Adipose tissue (tissue), 3 donors: ENCODE measurements around the gene FBXL15. TPM values are rescaled to one million over a fixed set of nuclear protein-coding genes. Genes with fewer than 3 reads are reported as not detected.

Source experiments
- H3K27ac ChIP-seq: one replicate; pipeline ENCODE4 v1.5.1; 2013; ENCODE audit warnings: low read depth, low read length
- WGBS, 3 donors: extraction: QIAGEN DNeasy Blood & Tissue Kit; methylation state at CpG; one replicate each; pipeline ENCODE4 v1.1.7; 2013; 5-methylcytosine and 5-hydroxymethylcytosine counted together
- polyA plus RNA-seq, 3 donors: library from polyadenylated mRNA; stranded (reverse); fragments of 200-250 nt; gene quantifications; one replicate each; pipeline ENCODE4 v1.2.3, GENCODE V29; 2013
- donor health status: healthy with polysubstance abuse.
- donor health status: Bipolar disorder and iron deficiency.
- donor health status: healthy.

FBXL15 gene
- polyA plus RNA-seq, 3 donors = 8.9 to 19.5 (median 18.3) TPM

GRCh38 chr10:102421757-102422512, 1.3 kb downstream of the FBXL15 start:
- no peak overlapping the region for H3K27ac ChIP-seq
- 1% methylated on average over 58 to 62 of the region's 62 CpGs for WGBS, 3 donors

DNA sequence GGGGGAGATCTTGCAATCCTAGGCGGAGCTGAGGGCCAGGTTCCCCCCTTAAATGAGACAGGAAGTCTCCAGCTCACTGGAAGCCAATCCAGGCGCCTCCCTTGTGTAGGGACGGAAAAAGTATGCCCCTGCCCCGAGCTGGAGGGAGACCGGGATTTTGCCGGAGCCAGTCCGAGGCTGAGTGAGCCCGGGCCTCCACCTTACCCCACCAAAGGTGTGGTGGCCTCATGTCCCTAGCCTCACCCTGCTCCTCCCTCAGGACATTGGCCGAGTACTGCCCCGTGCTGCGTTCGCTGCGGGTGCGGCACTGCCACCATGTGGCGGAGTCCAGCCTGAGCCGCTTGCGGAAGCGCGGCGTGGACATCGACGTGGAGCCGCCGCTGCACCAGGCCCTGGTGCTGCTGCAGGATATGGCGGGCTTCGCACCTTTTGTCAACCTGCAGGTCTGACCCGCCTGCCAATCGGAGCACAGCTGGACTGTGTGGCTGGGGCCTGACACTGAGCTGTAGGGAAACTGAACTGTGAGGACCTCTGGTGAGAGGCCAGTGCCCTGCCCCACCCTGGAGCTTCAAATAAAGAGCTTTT, 2.0 kb downstream of the FBXL15 start:
- 2 to 7% (median 5%) methylated on average over 28 of the region's 28 CpGs for WGBS, 3 donors
- H3K27ac ChIP-seq = no peak overlapping the region

GRCh38 chr10:102423372-102423968, 2.8 kb downstream of the FBXL15 start:
- WGBS, 3 donors = 84 to 93% (median 92%) methylated on average over 13 of the region's 13 CpGs
- no peak overlapping the region for H3K27ac ChIP-seq

GRCh38 chr10:102424145-102424544, 3.5 kb downstream of the FBXL15 start:
- no peak overlapping the region for H3K27ac ChIP-seq
- WGBS, 3 donors = 76 to 93% (median 88%) methylated on average over 9 of the region's 9 CpGs

GRCh38 chr10:102424916-102425315, 4.3 kb downstream of the FBXL15 start:
- WGBS, 3 donors = 86 to 93% (median 91%) methylated on average over 6 of the region's 6 CpGs
- H3K27ac ChIP-seq = no peak overlapping the region

DNA sequence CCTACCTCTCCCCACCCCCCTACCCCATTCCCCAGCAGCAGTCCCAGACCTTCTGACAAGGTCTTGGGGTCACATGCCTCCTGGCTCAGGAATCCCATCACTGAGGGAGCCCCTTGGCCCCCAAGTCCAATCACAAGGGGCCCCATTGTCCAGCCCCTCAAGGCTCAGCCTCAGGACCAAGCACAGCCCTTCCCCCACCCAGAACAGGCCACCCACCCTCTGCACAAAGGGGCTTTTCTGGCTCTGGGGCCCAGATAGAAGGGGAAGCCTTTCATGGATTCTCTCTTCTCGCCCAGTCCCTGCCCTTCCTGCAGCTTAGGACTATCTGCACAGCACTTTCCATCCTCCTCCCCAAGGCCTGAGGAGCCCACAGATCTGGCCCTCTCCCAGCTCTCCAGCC, 4.8 kb downstream of the FBXL15 start:
- H3K27ac ChIP-seq = no peak overlapping the region
- WGBS, 3 donors = 84 to 100% (median 90%) methylated on average over 1 of the region's 1 CpG

DNA sequence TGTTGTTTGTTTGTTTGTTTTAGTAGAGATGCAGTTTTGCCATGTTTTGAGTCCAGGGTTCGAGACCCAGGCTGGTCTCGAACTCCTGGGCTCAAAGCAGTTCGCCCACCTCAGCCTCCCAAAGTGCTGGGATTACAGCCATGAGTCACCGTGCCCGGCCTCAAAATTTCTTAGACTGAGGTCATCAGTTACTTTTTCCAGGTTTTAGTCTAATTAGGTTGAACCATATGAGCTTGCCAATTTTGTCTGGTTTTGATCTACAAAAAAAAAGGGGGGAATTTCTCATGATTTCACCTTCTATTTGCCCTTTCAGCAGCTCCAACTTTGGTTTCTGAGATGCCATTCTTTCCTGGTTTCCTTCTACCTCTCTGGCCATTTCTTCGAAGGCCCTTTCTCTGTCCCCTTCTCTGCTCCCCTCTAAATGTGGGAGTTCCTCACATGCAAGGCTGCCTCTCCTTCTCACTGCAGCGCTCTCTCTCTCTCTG, 6.2 kb downstream of the FBXL15 start:
- 82 to 87% (median 85%) methylated on average over 7 of the region's 7 CpGs for WGBS, 3 donors
- H3K27ac ChIP-seq = no peak overlapping the region

DNA sequence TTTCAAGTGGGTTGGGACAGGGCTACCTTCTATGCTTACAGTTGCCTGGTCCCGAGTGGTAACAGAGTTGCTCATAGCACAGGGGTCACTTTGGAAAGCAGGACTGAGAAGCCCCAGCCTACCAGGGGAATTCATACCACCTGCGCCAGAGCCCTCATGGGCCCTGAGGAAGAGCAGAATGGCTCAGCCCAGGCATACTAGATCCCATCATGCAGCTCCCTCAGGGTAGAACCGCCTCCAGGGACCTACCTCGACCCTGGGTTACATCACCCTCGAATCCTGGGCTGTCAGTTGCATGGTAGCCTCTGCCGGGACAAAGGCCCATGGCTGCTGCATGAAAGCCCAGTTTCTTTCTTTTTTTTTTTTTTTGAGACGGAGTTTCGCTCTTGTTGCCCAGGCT, 8.8 kb downstream of the FBXL15 start:
- 82 to 93% (median 87%) methylated on average over 8 of the region's 8 CpGs for WGBS, 3 donors
- H3K27ac ChIP-seq = no peak overlapping the region

DNA sequence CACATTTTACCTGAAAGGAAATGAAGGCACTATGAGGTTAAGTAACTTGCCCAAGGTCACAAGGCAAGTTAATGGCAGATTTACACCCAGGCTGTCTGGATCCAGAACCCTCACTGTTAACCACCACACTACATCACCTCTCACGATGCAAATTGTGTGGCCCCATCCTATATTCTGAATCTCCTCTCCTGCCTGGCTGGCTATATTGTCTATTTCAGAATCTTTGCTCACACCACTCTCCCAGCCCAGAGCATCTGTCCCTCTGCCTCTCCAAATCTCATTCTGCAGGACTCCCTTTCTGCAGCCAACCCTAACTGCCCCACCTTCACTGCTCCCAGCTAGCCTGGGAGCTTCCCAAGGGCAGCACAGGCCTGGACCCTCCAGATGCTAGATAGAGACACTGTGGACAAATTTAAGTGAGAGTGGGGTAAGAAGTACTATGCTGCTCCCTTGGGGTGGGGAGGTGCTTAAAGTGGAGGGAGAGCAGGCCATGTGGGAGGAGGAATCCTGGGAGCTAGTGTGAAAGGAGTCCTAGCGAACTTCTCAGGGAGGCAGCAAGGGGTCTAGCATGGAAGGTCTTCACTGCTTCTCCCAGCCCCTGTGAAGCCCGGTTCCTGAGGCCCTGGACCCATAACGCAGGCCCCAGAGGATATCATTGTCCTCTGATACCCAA, 11.0 kb downstream of the FBXL15 start:
- 16 to 25% (median 24%) methylated on average over 4 of the region's 4 CpGs for WGBS, 3 donors
- H3K27ac ChIP-seq = no peak overlapping the region

DNA sequence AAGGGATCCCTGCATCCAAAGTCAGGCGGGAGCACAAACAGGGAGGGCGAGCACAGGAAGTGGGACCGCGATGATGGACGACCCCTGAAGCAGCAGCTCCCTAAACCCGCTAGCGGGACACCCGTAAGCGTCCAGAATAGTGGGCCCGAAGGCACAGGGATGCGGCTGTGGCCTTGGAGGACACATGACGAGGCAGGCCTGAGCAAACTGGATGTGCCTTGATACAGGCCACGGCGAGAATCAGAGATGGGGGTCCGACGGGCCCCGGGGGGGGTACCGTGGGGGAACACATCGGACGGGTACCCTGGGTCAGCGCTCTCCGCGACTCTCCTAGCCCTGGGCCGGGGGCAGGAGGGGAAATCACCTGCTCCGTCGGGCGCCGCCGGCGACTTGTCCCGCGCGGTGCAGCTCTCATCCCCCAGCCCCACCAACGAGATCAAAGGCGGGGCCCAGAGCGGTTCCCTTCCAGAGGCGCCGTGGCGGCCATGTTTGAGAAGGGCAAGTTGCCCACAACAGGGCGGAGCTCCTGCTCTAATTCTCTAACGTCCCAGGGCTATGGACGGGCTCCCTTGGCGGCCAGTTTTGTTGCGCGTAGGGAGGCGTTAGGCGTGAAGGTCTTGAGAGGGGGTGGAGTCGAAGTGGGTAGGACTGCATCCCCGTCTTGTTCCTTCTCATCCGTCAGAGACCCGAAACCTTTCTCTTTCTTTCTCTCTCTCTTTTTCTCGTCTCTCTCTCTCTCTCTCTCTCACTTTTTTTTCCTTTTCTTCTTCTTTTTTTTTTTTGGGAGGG, 11.7 kb downstream of the FBXL15 start, which contains the start of gene CUEDC2:
TSS of gene CUEDC2 (minus strand) at position 413 of the 789 bp plus-strand sequence. CDS start 7,386 bp downstream, outside the sequence.
- H3K27ac ChIP-seq = no peak within 1 kb of the TSS
- WGBS, 3 donors = 0% methylated on average over 42 to 52 of the region's 52 CpGs

- WGBS, 3 donors = 42 to 55% (median 43%) methylated on average over 5 of the region's 5 CpGs
- no peak overlapping the region for H3K27ac ChIP-seq
Measured at GRCh38 chr10:102433619-102434046, 13.0 kb downstream of the FBXL15 start.

DNA sequence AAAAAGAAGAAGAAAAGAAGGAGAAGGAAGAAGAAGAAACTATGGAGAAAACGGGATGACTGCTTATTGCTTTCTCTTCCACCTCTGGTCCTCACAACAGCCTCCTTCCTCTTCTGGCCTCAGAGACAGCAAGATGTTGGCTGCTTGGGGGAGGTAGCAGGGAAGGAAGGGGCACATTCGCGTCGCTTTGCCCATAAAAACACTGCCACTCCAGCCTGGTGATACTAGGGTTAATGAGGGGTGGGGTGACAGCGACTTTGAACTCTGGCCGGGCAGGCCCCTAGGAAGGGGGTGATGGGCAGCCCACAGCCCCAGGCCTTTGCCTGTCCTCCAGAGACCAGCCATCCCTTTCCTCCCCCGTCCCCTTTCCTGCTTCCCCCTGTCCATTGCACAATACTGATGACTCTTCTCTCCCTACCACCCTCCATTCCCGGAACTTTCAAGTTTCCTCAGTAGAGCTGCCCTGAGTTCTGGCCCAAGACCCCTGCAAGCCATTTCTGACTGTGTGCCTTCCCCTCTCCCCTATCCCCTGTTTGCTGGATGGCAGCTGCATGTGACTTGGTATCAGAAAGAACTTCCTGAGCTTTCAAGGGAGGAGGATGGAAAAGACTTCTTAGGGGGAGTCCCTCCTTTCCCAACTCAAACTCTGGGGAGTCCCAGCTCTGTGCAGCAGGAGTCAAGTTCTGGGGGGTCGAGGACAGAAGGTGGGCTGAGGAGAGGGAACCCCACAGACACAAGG, 13.9 kb downstream of the FBXL15 start:
- no peak overlapping the region for H3K27ac ChIP-seq
- WGBS, 3 donors = 10 to 34% (median 11%) methylated on average over 9 of the region's 9 CpGs

- no peak overlapping the region for H3K27ac ChIP-seq
Measured at GRCh38 chr10:102435133-102435497, 14.5 kb downstream of the FBXL15 start.

DNA sequence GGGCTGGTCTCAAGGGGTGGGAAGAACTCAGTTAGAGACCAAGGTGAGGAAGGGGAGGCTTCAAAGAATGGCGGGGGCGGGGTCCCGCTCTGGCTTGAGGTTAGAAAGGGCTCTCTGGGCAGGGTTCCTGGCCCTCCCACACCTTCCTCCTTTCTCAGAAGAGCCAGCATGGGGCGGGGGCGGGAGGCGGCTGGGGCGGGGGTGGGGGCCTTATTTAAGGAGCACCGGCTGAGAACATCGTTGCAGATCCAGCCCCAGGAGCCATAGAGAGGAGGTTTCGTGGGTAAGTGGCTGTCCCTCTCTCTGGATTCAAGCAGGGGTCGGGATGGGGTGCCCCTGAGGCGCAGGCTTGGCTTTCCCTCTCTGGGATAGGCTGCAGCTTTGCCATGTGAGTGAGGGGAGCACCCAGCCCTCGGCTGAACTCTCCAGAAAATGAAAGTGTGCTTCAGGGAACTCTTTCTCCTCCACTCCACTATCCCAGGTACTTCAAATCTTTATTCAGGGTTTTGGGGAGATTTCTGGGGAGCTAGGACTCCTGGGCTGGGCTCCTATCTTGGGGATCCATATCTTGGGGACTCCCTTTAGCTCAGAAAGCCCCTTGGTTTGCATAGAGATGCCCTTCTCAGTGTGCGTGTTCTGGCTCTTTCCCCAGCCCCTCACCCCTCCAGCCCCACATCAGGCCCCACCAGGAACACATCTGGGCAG, 15.0 kb downstream of the FBXL15 start:
- 4 to 18% (median 6%) methylated on average over 12 to 14 of the region's 14 CpGs for WGBS, 3 donors

More at GRCh38 chr10:102435133-102435497, 14.5 kb downstream of the FBXL15 start:
- 20 to 43% (median 42%) methylated on average over 5 of the region's 5 CpGs for WGBS, 3 donors

DNA sequence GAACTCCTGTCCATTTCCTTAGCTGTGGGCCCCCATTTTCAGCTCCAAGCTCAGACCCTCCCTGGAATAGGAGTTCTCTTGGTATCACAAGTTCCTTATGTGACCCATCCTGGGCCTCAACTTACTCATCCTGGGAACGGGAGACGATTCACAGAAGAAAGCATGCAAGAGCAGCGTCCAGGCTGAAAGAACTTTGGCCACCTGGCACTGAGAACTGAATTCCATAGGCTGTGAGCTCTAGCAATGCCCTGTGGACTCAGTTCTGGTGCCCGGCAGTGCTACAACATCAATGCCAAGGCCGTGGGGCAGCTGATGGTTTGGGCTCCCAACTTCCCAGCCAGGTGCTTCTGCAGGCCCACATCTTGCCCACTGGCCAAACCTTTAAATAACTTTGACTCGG, 15.7 kb downstream of the FBXL15 start:
- WGBS, 3 donors = 57 to 68% (median 60%) methylated on average over 6 of the region's 6 CpGs
- H3K27ac ChIP-seq = no peak overlapping the region

More for the DNA sequence above, 15.0 kb downstream of the FBXL15 start:
- no peak overlapping the region for H3K27ac ChIP-seq

DNA sequence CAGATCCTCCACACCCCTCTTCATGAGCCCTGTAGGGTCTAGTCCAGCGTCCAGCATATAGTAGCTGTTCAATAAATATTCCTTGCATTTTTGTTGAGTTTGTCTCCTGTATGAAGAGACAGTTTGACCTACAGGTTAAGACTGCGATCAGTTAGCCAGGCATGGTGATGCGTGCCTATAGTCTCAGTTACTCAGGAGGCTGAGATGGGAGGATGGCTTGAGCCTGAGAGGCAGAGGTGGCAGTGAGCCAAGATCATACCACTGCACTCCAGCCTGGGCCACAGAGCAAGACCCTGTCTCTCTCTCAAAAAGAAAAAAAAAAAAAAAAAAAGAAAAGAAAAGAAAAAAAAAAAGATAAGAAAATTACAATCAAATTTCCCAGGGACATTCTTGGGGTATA, 16.9 kb downstream of the FBXL15 start:
- no peak overlapping the region for H3K27ac ChIP-seq
- 92 to 97% (median 94%) methylated on average over 3 of the region's 3 CpGs for WGBS, 3 donors

DNA sequence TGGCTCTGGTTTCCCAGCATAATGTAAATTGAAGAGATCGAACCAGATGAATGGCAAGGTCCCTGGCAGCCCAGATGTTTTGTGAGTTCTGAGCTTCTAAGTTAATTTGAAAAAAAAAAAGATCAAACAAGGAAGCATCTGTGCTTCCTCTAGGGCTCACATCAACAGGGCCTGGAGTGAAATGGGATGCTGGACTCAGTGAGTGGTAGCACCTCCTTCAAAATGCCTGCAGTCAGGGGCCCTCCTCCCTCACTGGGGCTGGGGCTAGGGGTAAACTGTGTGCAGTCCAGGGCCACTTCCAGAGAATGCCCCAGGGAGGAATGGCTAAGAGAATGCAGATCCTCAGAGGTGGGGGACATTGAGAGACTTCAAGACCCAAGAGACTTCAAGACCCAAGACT, 17.7 kb downstream of the FBXL15 start:
- H3K27ac ChIP-seq = no peak overlapping the region
- 55 to 74% (median 71%) methylated on average over 1 of the region's 1 CpG for WGBS, 3 donors
